ENCODE measurements around the gene USP3.
A peak's percentile ranks its signal among the peaks of the same experiment; 100 is the strongest.

DNA sequence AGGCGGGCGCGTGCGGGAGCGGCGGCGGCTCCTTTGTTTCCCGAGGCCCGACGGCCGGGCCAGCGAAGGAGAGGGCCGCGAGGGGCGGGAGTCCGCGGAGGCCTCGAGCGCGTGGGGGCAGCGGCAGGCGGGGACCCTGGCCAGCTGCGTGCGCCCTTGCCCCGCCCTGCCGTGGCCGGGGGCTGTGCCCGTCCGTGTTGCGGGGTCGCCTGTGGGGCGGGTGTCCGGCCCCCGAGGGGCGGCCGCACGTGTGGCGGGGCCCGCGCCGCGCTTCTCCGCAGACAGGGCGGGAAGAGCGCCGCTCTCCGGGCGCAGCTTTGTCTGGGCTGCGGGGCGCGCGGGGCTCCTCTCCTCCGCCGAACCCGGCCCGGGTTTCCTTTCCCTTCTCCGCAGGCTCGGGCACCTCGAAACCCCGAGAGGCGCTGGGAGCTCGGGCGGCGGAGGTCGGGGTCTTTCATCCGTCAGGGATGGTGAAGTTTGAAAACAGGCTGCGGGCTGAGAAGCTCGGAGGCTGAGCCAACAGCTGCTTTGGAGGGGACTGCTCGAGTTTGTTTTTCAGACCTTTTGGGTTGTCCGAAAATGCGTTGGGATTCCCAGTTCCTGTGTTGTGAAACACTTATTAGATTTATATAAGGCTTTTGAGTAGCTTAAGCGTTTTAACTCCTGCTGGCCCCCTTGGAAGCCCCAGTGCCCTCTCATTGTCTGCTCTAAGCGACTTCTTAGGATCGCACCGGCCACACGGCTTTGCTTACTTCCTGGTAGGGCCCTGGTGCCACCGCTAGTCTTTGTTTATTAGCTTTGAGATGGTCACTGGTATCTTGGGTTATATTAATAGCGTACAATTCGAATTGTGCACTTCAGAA, 817 bp downstream of the USP3 start:
- TF ChIP-seq, protein P1, sequence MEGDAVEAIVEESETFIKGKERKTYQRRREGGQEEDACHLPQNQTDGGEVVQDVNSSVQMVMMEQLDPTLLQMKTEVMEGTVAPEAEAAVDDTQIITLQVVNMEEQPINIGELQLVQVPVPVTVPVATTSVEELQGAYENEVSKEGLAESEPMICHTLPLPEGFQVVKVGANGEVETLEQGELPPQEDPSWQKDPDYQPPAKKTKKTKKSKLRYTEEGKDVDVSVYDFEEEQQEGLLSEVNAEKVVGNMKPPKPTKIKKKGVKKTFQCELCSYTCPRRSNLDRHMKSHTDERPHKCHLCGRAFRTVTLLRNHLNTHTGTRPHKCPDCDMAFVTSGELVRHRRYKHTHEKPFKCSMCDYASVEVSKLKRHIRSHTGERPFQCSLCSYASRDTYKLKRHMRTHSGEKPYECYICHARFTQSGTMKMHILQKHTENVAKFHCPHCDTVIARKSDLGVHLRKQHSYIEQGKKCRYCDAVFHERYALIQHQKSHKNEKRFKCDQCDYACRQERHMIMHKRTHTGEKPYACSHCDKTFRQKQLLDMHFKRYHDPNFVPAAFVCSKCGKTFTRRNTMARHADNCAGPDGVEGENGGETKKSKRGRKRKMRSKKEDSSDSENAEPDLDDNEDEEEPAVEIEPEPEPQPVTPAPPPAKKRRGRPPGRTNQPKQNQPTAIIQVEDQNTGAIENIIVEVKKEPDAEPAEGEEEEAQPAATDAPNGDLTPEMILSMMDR (IDR thresholded peaks at IDR 0.05 in 2 of 3, conservative IDR thresholded peaks at IDR 0.05 in 1 of 3; ENCODE audit: control insufficient read depth in 2 of 3, extremely low read depth in 1 of 3, insufficient read depth in 1 of 3, low read depth in 3 of 3, low read length in 3 of 3): peak; percentile 17 to 38 (median 33)
- TF ChIP-seq POLR2AphosphoS2 (IDR thresholded peaks at IDR 0.05; ENCODE audit: low read depth, low read length): no peak
- TF ChIP-seq MXI1 (IDR thresholded peaks at IDR 0.05; ENCODE audit: low read depth, low read length): peak; percentile 39; the same call in 1 of the 2 replicates
- TF ChIP-seq, protein P2, sequence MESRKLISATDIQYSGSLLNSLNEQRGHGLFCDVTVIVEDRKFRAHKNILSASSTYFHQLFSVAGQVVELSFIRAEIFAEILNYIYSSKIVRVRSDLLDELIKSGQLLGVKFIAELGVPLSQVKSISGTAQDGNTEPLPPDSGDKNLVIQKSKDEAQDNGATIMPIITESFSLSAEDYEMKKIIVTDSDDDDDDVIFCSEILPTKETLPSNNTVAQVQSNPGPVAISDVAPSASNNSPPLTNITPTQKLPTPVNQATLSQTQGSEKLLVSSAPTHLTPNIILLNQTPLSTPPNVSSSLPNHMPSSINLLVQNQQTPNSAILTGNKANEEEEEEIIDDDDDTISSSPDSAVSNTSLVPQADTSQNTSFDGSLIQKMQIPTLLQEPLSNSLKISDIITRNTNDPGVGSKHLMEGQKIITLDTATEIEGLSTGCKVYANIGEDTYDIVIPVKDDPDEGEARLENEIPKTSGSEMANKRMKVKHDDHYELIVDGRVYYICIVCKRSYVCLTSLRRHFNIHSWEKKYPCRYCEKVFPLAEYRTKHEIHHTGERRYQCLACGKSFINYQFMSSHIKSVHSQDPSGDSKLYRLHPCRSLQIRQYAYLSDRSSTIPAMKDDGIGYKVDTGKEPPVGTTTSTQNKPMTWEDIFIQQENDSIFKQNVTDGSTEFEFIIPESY (IDR thresholded peaks at IDR 0.05): no peak
- TF ChIP-seq JUND (IDR thresholded peaks at IDR 0.05; ENCODE audit: low read depth, low read length): no peak
- no peak for TF ChIP-seq NBN (IDR thresholded peaks at IDR 0.05)
- TF ChIP-seq POLR2A (IDR thresholded peaks at IDR 0.05; ENCODE audit: low read depth, low read length): no peak
- TF ChIP-seq NR2C2 (IDR thresholded peaks at IDR 0.05; ENCODE audit: borderline replicate concordance, control insufficient read depth, insufficient read length, low read depth): no peak
- TF ChIP-seq, protein P3, sequence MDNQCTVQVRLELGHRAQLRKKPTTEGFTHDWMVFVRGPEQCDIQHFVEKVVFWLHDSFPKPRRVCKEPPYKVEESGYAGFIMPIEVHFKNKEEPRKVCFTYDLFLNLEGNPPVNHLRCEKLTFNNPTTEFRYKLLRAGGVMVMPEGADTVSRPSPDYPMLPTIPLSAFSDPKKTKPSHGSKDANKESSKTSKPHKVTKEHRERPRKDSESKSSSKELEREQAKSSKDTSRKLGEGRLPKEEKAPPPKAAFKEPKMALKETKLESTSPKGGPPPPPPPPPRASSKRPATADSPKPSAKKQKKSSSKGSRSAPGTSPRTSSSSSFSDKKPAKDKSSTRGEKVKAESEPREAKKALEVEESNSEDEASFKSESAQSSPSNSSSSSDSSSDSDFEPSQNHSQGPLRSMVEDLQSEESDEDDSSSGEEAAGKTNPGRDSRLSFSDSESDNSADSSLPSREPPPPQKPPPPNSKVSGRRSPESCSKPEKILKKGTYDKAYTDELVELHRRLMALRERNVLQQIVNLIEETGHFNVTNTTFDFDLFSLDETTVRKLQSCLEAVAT (IDR thresholded peaks at IDR 0.05): peak; percentile 75; the same call in 1 of the 2 replicates
- TF ChIP-seq, protein P4, sequence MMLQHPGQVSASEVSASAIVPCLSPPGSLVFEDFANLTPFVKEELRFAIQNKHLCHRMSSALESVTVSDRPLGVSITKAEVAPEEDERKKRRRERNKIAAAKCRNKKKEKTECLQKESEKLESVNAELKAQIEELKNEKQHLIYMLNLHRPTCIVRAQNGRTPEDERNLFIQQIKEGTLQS (IDR thresholded peaks at IDR 0.05; ENCODE audit: borderline replicate concordance, extremely low read depth, low read depth, low read length): no peak
- peak; percentile 27 for TF ChIP-seq RAD21 (IDR thresholded peaks at IDR 0.05; ENCODE audit: insufficient read depth, low read depth, low read length)
- TF ChIP-seq EP300 (IDR thresholded peaks at IDR 0.05; ENCODE audit: borderline replicate concordance in 1 of 2, control insufficient read depth in 1 of 2, low read depth in 2 of 2, low read length in 2 of 2): no peak
